Tibial nerve (tissue), 4 donors: ENCODE data around the gene SLAIN1. TPM values are rescaled to one million over a fixed set of nuclear protein-coding genes. Genes with fewer than 3 reads are reported as not detected.
A peak's percentile ranks its signal among the peaks of the same experiment; 100 is the strongest.

Experiments
- DNase-seq, 2 donors: peaks; one replicate each; pipeline ENCODE4 v3.0.0-alpha.2; 2019; ENCODE audit warnings: low spot score in 2 of 2
- H3K27ac ChIP-seq, 4 donors: fragments of 200-600 bp; sonication (generic) in 3 of 4; one replicate each; pipeline ENCODE4 v1.5.1; 2017 to 2019; ENCODE audit warnings: mild to moderate bottlenecking in 1 of 4
- H3K27me3 ChIP-seq, 2 donors: fragments of 200-600 bp; sonication (generic) in 1 of 2; one replicate each; pipeline versions ENCODE4 v1.5.1 to v1.6.0; 2017 to 2019
- H3K36me3 ChIP-seq, 3 donors: fragments of 200-600 bp; sonication (generic); one replicate each; pipeline ENCODE4 v1.5.1; 2018 to 2019
- H3K4me1 ChIP-seq, 4 donors: fragments of 200-600 bp; sonication (generic) in 3 of 4; one replicate each; pipeline ENCODE4 v1.5.1; 2017 to 2019
- H3K4me3 ChIP-seq, 4 donors: fragments of 200-600 bp; sonication (generic) in 3 of 4; one replicate each; pipeline ENCODE4 v1.5.1; 2017 to 2019; ENCODE audit warnings: mild to moderate bottlenecking in 1 of 4, moderate library complexity in 1 of 4
- H3K9me3 ChIP-seq, 4 donors: fragments of 200-600 bp; sonication (generic) in 3 of 4; one replicate each; pipeline ENCODE4 v1.5.1; 2017 to 2019
- CTCF ChIP-seq, 5 experiments: fragments of 200-600 bp in 3 of 5; fragments of 450-650 bp in 2 of 5; sonication (generic) in 3 of 5; IDR thresholded peaks; one replicate each; pipeline ENCODE4 v1.5.1; 2016 to 2019; ENCODE audit warnings: antibody characterized with exemption in 5 of 5, mild to moderate bottlenecking in 3 of 5, moderate library complexity in 2 of 5
- EP300 ChIP-seq, 2 donors: sonication (generic); formaldehyde crosslinking; IDR thresholded peaks; one replicate each; pipeline ENCODE4 v1.6.1; 2017; ENCODE audit warnings: antibody characterized with exemption in 2 of 2, mild to moderate bottlenecking in 1 of 2
- POLR2A ChIP-seq, 2 donors: fragments of 450-650 bp; IDR thresholded peaks; one replicate each; pipeline ENCODE4 v1.6.1; 2017; ENCODE audit warnings: antibody characterized with exemption in 2 of 2, mild to moderate bottlenecking in 2 of 2, moderate library complexity in 2 of 2
- WGBS, 2 donors: methylation state at CpG; one replicate each; pipeline ENCODE4 v1.1.5; 2018; 5-methylcytosine and 5-hydroxymethylcytosine counted together
- total RNA-seq, 4 donors: library from RNA; depleted of rRNA; stranded (reverse); fragments of >200 nt; gene quantifications; one replicate each; pipeline ENCODE4 v1.1.0, GENCODE V29; 2016

The SLAIN1 gene
- total RNA-seq, 4 donors from 2014 or later = 2.8 to 13.5 (median 5.0) TPM

GRCh38 chr13:77698201-77699058 is 943 bp downstream of the SLAIN1 start:
- no peaks in the 10 kb centered on the region for H3K9me3 ChIP-seq
- H3K4me3 ChIP-seq = peak overlapping the region; percentile 39 to 83 (median 66)
- TF ChIP-seq POLR2A (IDR thresholded peaks at IDR 0.05) (no peak), EP300 (IDR thresholded peaks at IDR 0.05) (peak in 1 of 2 donors; percentile 57), CTCF (IDR thresholded peaks at IDR 0.05) (no peak)
- H3K27ac ChIP-seq = peak overlapping the region in 2 of 4 donors; percentile 40 to 57
- DNase-seq = peak in 1 of 2 donors; percentile 8
- H3K36me3 ChIP-seq = no peaks in the 10 kb centered on the region
- peaks cover 0 to 30% (median 6%) of the 10 kb centered on the region in 4 donors for H3K4me1 ChIP-seq
- 1% methylated on average over 33 to 43 of the region's 75 CpGs for WGBS, 2 donors
- H3K27me3 ChIP-seq = peaks cover 3 to 62% of the 10 kb centered on the region in 2 donors

GRCh38 chr13:77699059-77699680 is 1.7 kb downstream of the SLAIN1 start:
- Histone ChIP-seq H3K4me3 (peak overlapping the region; percentile 39 to 83 (median 66)), H3K4me1 (peaks cover 0 to 30% (median 6%) of the 10 kb centered on the region in 4 donors), H3K9me3 (no peaks in the 10 kb centered on the region), H3K27me3 (peaks cover 3 to 58% of the 10 kb centered on the region in 2 donors), H3K36me3 (no peaks in the 10 kb centered on the region), H3K27ac (no peak overlapping the region)
- TF ChIP-seq CTCF (IDR thresholded peaks at IDR 0.05) (no peak), EP300 (IDR thresholded peaks at IDR 0.05) (no peak), POLR2A (IDR thresholded peaks at IDR 0.05) (no peak)
- DNase-seq = no peak
- WGBS, 2 donors = 2 to 3% methylated on average over 4 of the region's 4 CpGs

- Histone ChIP-seq H3K4me1 (peaks cover 0 to 27% (median 6%) of the 10 kb centered on the region in 4 donors), H3K36me3 (no peaks in the 10 kb centered on the region), H3K4me3 (no peak overlapping the region), H3K27ac (no peak overlapping the region), H3K27me3 (peaks cover 3 to 38% of the 10 kb centered on the region in 2 donors), H3K9me3 (no peaks in the 10 kb centered on the region)
- TF ChIP-seq CTCF (IDR thresholded peaks at IDR 0.05) = no peak
- no peak for TF ChIP-seq EP300 (IDR thresholded peaks at IDR 0.05)
- no peak for TF ChIP-seq POLR2A (IDR thresholded peaks at IDR 0.05)
- no peak for DNase-seq
Observed at GRCh38 chr13:77701305-77701704, 3.8 kb downstream of the SLAIN1 start.

- H3K27ac ChIP-seq = no peak overlapping the region
- no peak for DNase-seq
- H3K36me3 ChIP-seq = no peaks in the 10 kb centered on the region
- H3K4me1 ChIP-seq = peaks cover 0 to 18% (median 6%) of the 10 kb centered on the region in 4 donors
- TF ChIP-seq CTCF (IDR thresholded peaks at IDR 0.05) (no peak), POLR2A (IDR thresholded peaks at IDR 0.05) (no peak), EP300 (IDR thresholded peaks at IDR 0.05) (no peak)
- peaks cover 3 to 27% of the 10 kb centered on the region in 2 donors for H3K27me3 ChIP-seq
- H3K4me3 ChIP-seq = no peak overlapping the region
- H3K9me3 ChIP-seq = no peaks in the 10 kb centered on the region
- 39 to 44% methylated on average over 1 of the region's 1 CpG for WGBS, 2 donors
Observed at GRCh38 chr13:77702366-77702765, 4.9 kb downstream of the SLAIN1 start.

- Histone ChIP-seq H3K4me1 (peaks cover 0 to 14% (median 5%) of the 10 kb centered on the region in 4 donors), H3K27me3 (peaks cover 3 to 26% of the 10 kb centered on the region in 2 donors), H3K27ac (no peak overlapping the region), H3K4me3 (no peak overlapping the region), H3K9me3 (no peaks in the 10 kb centered on the region), H3K36me3 (no peaks in the 10 kb centered on the region)
- 86 to 89% methylated on average over 5 of the region's 5 CpGs for WGBS, 2 donors
- no peak for DNase-seq
- no peak for TF ChIP-seq POLR2A (IDR thresholded peaks at IDR 0.05)
Observed at GRCh38 chr13:77703408-77703807, 5.9 kb downstream of the SLAIN1 start.
